Measurements from ENCODE around the gene FAM20C.

DNA sequence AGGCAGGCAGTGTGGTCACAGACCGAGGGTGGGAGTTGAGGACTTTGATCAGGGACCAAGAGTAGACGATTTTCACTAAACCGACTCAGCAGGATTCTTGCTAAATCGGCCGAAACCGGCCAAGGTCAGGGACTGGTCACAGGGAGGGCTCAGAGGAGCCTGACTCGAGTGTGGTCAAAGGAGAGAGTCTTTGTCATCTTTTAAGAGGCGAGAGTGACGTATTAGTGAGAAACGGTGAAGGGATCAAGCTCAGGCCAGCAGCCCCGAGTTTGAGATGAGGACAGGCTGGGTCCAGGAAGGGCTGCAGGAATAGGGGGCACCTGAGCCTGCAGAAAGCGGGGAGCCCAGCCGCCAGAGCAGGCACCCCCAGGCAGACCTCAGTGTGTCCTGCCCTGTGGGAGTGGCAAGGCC lies 41.6 kb upstream of the FAM20C start:
- TF ChIP-seq, protein P1, sequence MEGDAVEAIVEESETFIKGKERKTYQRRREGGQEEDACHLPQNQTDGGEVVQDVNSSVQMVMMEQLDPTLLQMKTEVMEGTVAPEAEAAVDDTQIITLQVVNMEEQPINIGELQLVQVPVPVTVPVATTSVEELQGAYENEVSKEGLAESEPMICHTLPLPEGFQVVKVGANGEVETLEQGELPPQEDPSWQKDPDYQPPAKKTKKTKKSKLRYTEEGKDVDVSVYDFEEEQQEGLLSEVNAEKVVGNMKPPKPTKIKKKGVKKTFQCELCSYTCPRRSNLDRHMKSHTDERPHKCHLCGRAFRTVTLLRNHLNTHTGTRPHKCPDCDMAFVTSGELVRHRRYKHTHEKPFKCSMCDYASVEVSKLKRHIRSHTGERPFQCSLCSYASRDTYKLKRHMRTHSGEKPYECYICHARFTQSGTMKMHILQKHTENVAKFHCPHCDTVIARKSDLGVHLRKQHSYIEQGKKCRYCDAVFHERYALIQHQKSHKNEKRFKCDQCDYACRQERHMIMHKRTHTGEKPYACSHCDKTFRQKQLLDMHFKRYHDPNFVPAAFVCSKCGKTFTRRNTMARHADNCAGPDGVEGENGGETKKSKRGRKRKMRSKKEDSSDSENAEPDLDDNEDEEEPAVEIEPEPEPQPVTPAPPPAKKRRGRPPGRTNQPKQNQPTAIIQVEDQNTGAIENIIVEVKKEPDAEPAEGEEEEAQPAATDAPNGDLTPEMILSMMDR (IDR thresholded peaks at IDR 0.05): no peak
- TF ChIP-seq POLR2A (IDR thresholded peaks at IDR 0.05): no peak
- no peak for TF ChIP-seq POLR2AphosphoS5 (IDR thresholded peaks at IDR 0.05)
- no peak for TF ChIP-seq EP300 (IDR thresholded peaks at IDR 0.05)

Data from gastroesophageal sphincter (tissue), 3 donors.